GM23338 (cell line): ENCODE measurements around the gene COX7B. TPM values are rescaled to one million over a fixed set of nuclear protein-coding genes. Genes with fewer than 3 reads are reported as not detected.

ENCODE experiments used
- ATAC-seq: fragments of 200-7000 bp; cut with Tn5 transposase; 3 replicates; pipeline ENCODE4 v1.9.1; 2020
- DNase-seq: peaks from one replicate; pipeline ENCODE4 v3.0.0-alpha.2; 2015; ENCODE audit warnings: low spot score
- H2AFZ ChIP-seq: fragments of 200-600 bp; sonication (generic); 2 replicates; pipeline ENCODE4 v1.8.0; 2016; ENCODE audit warnings: antibody characterized with exemption, mild to moderate bottlenecking, moderate library complexity
- H3F3A ChIP-seq: fragments of 200-600 bp; sonication (generic); replicated peaks from 2 replicates; pipeline ENCODE4 v1.8.0; 2017; ENCODE audit warnings: antibody characterized with exemption, mixed run types, low read depth
- H3K27ac ChIP-seq: fragments of 200-600 bp; sonication (generic); 2 replicates; pipeline ENCODE4 v1.6.1; 2016; ENCODE audit warnings: low read depth
- H3K27me3 ChIP-seq: fragments of 200-600 bp; sonication (generic); 2 replicates; pipeline ENCODE4 v1.8.0; 2016; ENCODE audit warnings: mild to moderate bottlenecking, mixed run types, moderate library complexity; ENCODE audit not compliant: insufficient read depth
- H3K36me3 ChIP-seq: fragments of 200-600 bp; sonication (generic); 2 replicates; pipeline ENCODE4 v1.8.0; 2016; ENCODE audit warnings: mild to moderate bottlenecking; ENCODE audit not compliant: insufficient read depth
- H3K4me1 ChIP-seq: fragments of 200-600 bp; sonication (generic); 2 replicates; pipeline ENCODE4 v1.8.0; 2016; ENCODE audit warnings: mild to moderate bottlenecking, moderate library complexity; ENCODE audit not compliant: insufficient read depth
- H3K4me2 ChIP-seq: fragments of 200-600 bp; sonication (generic); 2 replicates; pipeline ENCODE4 v1.7.1; 2017; ENCODE audit warnings: mixed run types
- H3K4me3 ChIP-seq: fragments of 200-600 bp; sonication (generic); 2 replicates; pipeline ENCODE4 v1.6.1; 2016; ENCODE audit warnings: mixed run types
- H3K79me2 ChIP-seq: fragments of 200-600 bp; sonication (generic); replicated peaks from 2 replicates; pipeline ENCODE4 v1.8.0; 2017; ENCODE audit warnings: mild to moderate bottlenecking; ENCODE audit not compliant: insufficient read depth
- H3K9me2 ChIP-seq: fragments of 200-600 bp; sonication (generic); 2 replicates; pipeline ENCODE4 v1.8.0; 2017; ENCODE audit not compliant: insufficient read depth
- H4K20me1 ChIP-seq: fragments of 200-600 bp; sonication (generic); replicated peaks from 2 replicates; pipeline ENCODE4 v1.8.0; 2017; ENCODE audit warnings: mild to moderate bottlenecking; ENCODE audit not compliant: insufficient read depth
- H3K27ac Mint-ChIP-seq: 2 replicates; pipeline ENCODE4 v1.8.0; 2020; ENCODE audit warnings: inconsistent platforms, mild to moderate bottlenecking, moderate library complexity, mixed read lengths
- H3K27me3 Mint-ChIP-seq: 3 replicates; pipeline ENCODE4 v1.8.0; 2022; ENCODE audit warnings: low read depth, mild to moderate bottlenecking, moderate library complexity, mixed read lengths, inconsistent platforms; ENCODE audit not compliant: insufficient read depth, poor library complexity
- H3K36me3 Mint-ChIP-seq: 3 replicates; pipeline ENCODE4 v1.8.0; 2021; ENCODE audit warnings: low read depth, mild to moderate bottlenecking, inconsistent platforms, moderate library complexity, mixed read lengths
- H3K4me1 Mint-ChIP-seq: 3 replicates; pipeline ENCODE4 v1.8.0; 2020; ENCODE audit warnings: mild to moderate bottlenecking, inconsistent platforms, mixed read lengths
- H3K4me3 Mint-ChIP-seq: 3 replicates; pipeline ENCODE4 v1.8.0; 2021; ENCODE audit warnings: moderate library complexity, mild to moderate bottlenecking, inconsistent platforms, mixed read lengths
- H3K9me3 Mint-ChIP-seq: 3 replicates; pipeline ENCODE4 v1.8.0; 2020; ENCODE audit warnings: moderate library complexity, mild to moderate bottlenecking, inconsistent platforms, mixed read lengths
- CREB1 ChIP-seq: fragments of 250-450 bp; sonication (Bioruptor Pico); IDR thresholded peaks from 2 replicates; pipeline ENCODE4 v1.5.0; 2020; ENCODE audit warnings: low read depth, mild to moderate bottlenecking, moderate library complexity
- ETS1 ChIP-seq: IDR thresholded peaks from 2 replicates; pipeline ENCODE4 v1.6.1; 2016; ENCODE audit warnings: antibody characterized with exemption
- EZH2 ChIP-seq: fragments of 200-600 bp; sonication (generic); IDR thresholded peaks from one replicate; pipeline ENCODE4 v1.8.0; 2017; ENCODE audit warnings: antibody characterized with exemption, mild to moderate bottlenecking, low read depth; ENCODE audit not compliant: unreplicated experiment
- JUNB ChIP-seq: IDR thresholded peaks from one replicate; pipeline ENCODE4 v1.6.1; 2016; ENCODE audit warnings: antibody characterized with exemption; ENCODE audit not compliant: unreplicated experiment
- NANOG ChIP-seq: IDR thresholded peaks from 2 replicates; pipeline ENCODE4 v1.6.1; 2016; ENCODE audit warnings: antibody characterized with exemption, borderline replicate concordance
- POLR2AphosphoS5 ChIP-seq: IDR thresholded peaks from 2 replicates; pipeline ENCODE4 v1.6.1; 2016; ENCODE audit warnings: antibody characterized with exemption, low read depth
- STAT1 ChIP-seq: IDR thresholded peaks from one replicate; pipeline ENCODE4 v1.6.1; 2016; ENCODE audit warnings: antibody characterized with exemption; ENCODE audit not compliant: unreplicated experiment
- ZNF114 ChIP-seq: fragments of 250-450 bp; sonication (Bioruptor Pico); IDR thresholded peaks from 2 replicates; pipeline ENCODE4 v1.5.0; 2020; ENCODE audit warnings: mild to moderate bottlenecking, moderate library complexity
- ZNF462 ChIP-seq: fragments of 250-450 bp; sonication (Bioruptor Pico); IDR thresholded peaks from 2 replicates; pipeline ENCODE4 v1.5.0; 2020; ENCODE audit warnings: mild to moderate bottlenecking, moderate library complexity
- polyA plus RNA-seq: library from polyadenylated mRNA; unstranded; fragments of >200 nt; fragmentation: Nextera tagmentation; extraction: Ambion mirVana; gene quantifications from 2 replicates; pipeline ENCODE4 v1.2.1, GENCODE V29; 2016
- total RNA-seq: library from RNA; depleted of rRNA; stranded (reverse); fragments of >200 nt; shearing (Covaris generic); gene quantifications from 2 replicates; pipeline ENCODE4 v1.2.3, GENCODE V29; 2014

The COX7B gene
- total and polyA plus RNA-seq, 2 experiments from 2014 or later, result 411 to 1,029 TPM

- TF ChIP-seq ZNF462 (CRISPR knock-in tag) (no peak), ETS1 (no peak), ZNF114 (CRISPR knock-in tag) (no peak), JUNB (no peak), EZH2 (no peak), CREB1 (CRISPR knock-in tag) (no peak), POLR2AphosphoS5 (no peak), NANOG (no peak)
These were observed 23.5 kb downstream of the COX7B start (continued) for GRCh38 chrX:77922787-77923186.

GRCh38 chrX:77924320-77924859 lies 25.1 kb downstream of the COX7B start:
- no peaks in the 10 kb centered on the region for H3F3A ChIP-seq
- H3K27ac ChIP-seq, result no peak overlapping the region
- Mint-ChIP-seq H3K36me3 (no peaks in the 10 kb centered on the region), H3K27me3 (no peaks in the 10 kb centered on the region), H3K4me1 (no peaks in the 10 kb centered on the region), H3K27ac (no peak overlapping the region), H3K9me3 (no peaks in the 10 kb centered on the region), H3K4me3 (no peak overlapping the region)
- H3K4me2 ChIP-seq, result no peak overlapping the region
- no peak for ATAC-seq
- H3K79me2 ChIP-seq, result no peaks in the 10 kb centered on the region
- no peaks in the 10 kb centered on the region for H3K4me1 ChIP-seq
- no peaks in the 10 kb centered on the region for H3K36me3 ChIP-seq
- H4K20me1 ChIP-seq, result no peaks in the 10 kb centered on the region
- DNase-seq, result no peak
- no peak overlapping the region for H3K4me3 ChIP-seq
- no peak overlapping the region for H2AFZ ChIP-seq
- no peaks in the 10 kb centered on the region for H3K27me3 ChIP-seq
- H3K9me2 ChIP-seq, result no peaks in the 10 kb centered on the region
- TF ChIP-seq POLR2AphosphoS5 (no peak), EZH2 (no peak), JUNB (no peak), STAT1 (no peak), CREB1 (CRISPR knock-in tag) (no peak), ZNF462 (CRISPR knock-in tag) (no peak)
